Measurements from ENCODE around the gene WDR93.

- TF ChIP-seq, protein P1, sequence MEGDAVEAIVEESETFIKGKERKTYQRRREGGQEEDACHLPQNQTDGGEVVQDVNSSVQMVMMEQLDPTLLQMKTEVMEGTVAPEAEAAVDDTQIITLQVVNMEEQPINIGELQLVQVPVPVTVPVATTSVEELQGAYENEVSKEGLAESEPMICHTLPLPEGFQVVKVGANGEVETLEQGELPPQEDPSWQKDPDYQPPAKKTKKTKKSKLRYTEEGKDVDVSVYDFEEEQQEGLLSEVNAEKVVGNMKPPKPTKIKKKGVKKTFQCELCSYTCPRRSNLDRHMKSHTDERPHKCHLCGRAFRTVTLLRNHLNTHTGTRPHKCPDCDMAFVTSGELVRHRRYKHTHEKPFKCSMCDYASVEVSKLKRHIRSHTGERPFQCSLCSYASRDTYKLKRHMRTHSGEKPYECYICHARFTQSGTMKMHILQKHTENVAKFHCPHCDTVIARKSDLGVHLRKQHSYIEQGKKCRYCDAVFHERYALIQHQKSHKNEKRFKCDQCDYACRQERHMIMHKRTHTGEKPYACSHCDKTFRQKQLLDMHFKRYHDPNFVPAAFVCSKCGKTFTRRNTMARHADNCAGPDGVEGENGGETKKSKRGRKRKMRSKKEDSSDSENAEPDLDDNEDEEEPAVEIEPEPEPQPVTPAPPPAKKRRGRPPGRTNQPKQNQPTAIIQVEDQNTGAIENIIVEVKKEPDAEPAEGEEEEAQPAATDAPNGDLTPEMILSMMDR (IDR thresholded peaks at IDR 0.05 in 4 of 5, conservative IDR thresholded peaks at IDR 0.05 in 1 of 5) = no peak
- TF ChIP-seq POLR2A (IDR thresholded peaks at IDR 0.05) = no peak
These were observed 21.2 kb upstream of the WDR93 start for GRCh38 chr15:89669309-89669865.
